ENCODE measurements around the gene LRRN2.
A peak's percentile ranks its signal among the peaks of the same experiment; 100 is the strongest.

LRRN2 gene

DNA sequence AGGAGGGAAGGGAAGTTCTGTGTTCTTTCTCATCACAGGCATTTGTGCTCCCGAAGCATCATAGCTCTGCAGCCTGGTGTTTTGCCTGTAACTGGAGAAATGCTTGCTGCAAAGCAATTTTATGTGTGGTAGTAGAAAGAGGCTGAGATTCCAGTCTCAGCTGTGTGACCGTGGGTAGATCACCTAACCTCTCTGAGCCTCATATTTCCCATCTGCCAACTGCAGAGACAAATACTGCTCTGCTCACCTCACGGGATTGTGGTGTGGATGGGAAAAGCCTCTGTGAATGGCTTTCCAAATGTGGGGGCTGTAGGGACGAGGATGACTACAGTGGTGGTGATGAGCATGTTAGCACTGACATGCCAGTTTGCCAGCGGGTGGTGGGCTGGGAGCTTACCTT is 85.3 kb downstream of the LRRN2 start:
- DNase-seq (ENCODE audit: low spot score) = no peak

DNA sequence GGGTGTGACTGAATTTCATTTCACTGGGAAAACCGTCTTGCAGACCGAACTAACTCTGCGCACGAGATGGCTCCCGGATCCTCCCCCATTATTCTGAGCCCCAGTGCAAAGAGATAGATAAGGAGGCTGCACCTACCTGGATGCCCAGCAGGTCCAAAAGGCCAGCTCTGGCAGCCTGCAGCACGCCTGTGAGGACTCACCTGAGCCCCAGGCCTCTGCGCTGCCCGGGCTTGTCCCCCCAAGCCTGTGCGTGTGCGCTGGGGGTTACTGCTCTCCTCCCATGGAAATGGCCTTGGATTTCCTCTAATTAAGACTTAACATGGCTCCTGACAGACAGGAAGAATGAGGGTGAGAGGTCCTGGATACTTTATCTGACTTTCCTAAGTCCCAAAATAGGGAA is 85.9 kb downstream of the LRRN2 start:
- DNase-seq (ENCODE audit: low spot score) = no peak

DNA sequence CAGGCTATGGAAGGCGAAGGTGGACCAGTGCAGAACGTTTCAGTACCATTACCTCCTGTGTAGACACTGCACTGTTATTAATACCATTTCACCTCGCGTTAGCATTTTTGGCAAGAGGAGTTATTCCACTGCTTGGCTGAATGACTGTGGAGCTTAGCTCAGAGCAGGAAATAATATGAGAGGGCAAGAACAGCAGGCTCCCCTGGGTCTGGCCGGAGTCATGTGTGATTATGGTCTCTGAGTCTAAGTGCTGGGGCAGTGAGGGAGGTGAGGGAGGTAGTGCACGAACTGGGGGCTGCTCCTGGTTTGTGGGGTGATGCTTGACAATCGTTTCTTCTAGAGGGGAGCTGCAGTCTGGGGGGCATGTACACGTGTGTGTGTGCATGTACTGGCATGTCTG is 86.4 kb downstream of the LRRN2 start:
- no peak for DNase-seq (ENCODE audit: low spot score)

DNA sequence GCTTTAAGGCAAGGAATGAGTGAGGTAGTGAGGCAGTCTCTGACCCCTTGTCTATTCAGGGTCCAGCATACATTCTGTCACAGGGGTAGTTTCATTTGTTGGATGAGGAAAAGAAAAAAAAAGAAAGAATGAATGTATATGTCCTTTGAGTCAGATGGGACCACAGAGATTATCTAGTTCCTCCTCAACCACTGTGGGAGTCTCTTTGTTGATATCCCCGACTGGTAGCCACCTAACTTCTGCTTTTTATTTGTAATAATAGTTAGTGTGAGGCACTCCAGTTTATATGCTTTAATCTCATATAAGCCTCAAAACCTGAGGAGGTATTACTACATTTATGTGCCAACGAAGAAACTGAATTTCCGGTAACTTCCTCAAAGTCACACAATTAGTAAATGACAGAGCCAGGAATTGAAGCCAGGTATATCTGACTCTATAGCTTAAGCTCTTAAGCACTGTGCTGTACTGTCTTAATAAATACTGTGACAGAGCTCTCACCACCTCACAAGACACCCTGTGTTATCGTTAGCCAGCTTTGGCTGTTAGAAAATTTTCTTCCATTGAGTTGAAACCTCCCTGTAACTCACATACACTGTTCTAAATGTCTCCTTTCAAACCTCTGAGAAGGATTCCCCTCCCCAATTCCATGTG is 87.1 kb downstream of the LRRN2 start:
- no peak for DNase-seq (ENCODE audit: low spot score)

DNA sequence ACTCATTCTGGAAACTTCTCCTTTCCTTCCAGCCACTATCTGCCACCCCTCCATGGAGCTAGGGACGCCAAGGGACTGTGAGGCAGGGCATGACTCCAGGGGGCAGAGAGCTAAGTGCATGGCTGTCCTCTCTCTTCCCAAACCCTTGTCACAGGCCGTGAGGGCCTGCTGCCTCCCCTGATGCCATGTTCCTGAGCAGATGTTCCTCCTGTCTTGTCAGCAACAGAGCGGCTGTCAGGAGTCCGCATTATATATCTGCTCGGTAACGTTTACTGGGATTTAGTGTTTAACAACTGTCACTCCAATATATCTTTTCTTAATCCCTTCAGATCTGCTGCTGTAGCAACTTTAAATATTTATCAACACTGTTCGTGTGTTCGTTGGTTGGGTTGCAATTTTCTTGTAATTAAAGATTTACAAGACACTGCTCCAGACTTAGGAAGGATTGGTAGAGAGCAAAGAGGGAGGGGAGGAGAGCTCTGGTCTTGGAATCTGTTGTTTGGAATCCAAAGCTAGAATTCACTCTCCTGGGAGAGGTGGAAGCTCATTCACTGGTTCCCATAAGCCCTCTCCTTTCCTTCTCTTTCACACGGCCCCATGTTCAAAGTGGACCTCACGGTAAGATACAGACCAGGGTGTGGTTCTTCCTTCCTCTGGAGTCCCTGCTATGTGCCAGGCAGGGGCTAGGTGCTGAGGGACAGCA is 93.1 kb downstream of the LRRN2 start:
- no peak for DNase-seq (ENCODE audit: low spot score)

DNA sequence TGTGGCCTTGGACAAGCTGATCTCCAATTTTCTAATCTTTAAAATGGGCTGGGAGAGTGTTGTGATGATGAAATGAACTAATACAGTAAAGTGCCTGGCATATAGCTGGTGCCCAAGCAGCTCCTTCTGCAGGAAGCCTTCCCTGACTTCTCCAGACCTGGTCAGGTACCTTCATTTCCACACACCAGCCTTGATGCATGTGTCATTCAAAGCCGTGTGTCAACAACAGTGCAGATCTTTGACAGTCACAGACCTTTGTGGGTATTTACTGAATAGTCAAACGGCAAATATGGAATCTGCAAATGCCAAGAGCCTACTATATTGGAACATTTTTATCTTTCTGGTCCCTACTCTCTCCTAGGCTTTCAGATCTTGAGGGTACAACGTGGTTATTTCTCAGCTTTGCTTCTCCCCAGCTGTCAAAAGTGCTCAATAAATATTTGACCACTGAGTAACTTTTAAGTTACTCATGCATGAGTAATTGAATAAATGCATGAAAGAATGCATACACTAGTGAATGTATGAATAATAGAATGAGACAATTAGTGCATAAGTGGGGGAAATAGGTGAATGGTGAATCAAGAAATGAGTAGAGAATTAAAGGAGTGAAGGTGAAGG is 94.0 kb downstream of the LRRN2 start:
- peak; percentile 18 for DNase-seq (ENCODE audit: low spot score)

DNA sequence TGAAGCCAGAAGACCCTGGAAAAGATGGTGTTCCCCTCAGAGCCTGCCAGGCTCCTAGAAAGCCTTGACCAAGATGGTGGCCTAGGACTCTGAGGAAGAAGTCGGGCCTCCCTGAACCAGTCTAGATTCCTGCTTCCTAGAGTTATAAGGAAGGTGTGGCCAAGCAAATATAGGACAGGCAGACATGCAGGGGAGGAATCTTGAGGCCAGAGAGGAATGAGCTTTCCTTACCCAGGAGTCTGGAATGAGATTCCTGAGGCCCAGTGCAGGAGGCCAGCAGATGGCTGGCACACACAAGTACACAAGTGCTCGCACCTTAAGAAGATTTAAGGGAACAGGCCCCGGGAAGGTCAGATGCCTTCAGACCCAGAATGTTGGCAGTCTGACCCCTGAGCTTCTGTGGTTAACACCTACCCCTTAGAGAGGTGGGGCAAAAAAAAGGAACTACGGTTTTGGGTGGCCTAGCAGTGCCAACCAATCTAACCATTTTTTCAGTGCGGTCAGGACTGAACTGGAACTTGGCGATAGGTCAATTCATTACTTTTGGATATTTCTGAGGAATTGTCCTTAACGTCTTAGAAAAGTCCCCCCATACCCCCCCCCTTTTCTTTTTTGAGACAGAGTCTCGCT is 96.0 kb downstream of the LRRN2 start:
- DNase-seq (ENCODE audit: low spot score) = no peak

DNA sequence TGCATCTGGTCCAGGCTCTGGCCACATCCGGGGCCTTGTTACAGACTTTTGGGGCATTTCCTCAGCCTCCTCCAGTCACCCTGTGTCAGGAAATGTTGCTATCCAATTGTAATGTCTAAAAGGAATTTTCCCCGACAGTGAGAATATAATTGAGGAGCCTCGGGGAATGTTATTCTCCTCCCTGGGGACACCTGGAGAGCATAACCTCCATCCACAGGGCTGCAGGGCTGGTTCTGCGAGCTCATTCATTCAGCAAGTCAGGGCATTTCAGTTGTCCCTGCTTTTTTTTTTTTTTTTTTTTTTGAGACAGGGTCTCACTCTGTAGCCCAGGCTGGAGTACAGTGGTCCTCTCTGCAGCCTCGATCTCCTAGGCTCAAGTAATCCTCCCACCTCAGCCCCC is 96.7 kb downstream of the LRRN2 start:
- no peak for DNase-seq (ENCODE audit: low spot score)

DNA sequence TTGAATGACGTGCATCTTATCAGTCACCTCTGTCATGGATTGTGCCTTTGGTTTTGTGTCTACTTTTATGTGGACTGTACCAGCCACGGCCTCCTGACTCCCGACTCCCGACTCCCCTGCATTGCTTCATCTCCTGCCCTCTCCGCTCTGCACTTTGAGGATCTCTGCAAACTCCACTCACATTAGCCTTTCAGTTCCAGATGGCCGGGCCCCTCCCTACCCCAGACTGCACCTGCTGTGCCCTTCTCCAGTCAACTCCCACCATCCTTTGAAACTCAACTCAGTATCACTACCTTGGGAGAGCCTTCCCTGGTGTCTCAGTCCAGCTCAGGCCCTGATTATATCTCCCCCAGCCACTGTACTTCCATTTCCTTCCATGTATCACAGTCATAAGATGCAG is 97.9 kb downstream of the LRRN2 start:
- DNase-seq (ENCODE audit: low spot score) = no peak

DNA sequence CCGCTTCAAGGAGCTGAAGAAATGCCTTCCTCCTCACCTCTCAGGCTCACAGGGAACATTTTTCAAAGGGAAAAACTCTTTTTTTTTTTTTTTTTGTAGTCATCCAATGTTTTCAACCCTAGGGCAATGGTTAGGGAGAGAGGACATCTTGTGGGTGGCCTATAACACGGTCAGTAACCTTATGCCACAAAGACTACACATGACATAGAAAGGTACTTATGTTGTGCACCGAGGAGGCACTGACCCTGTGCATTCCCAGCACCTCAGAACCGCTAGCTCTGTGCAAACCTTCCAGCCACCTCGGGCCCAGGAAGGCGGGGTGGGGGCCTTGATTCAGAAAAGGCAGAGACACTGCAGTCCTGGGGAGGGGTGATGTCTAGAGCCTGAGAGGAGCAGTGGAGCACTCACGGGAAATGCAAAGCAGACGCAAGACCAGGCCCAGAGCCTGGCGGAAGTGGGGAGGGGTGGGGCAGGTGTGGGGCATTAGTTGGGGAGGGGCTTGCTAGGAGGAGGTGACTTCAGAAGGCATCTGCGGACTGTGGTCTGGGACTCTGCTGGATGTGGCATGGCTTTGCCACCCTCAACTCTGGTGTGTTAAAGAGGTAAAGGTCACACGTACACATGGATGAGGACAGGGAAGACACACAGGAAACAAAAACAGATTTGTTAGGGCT is 100.7 kb downstream of the LRRN2 start:
- DNase-seq (ENCODE audit: low spot score) = no peak

DNA sequence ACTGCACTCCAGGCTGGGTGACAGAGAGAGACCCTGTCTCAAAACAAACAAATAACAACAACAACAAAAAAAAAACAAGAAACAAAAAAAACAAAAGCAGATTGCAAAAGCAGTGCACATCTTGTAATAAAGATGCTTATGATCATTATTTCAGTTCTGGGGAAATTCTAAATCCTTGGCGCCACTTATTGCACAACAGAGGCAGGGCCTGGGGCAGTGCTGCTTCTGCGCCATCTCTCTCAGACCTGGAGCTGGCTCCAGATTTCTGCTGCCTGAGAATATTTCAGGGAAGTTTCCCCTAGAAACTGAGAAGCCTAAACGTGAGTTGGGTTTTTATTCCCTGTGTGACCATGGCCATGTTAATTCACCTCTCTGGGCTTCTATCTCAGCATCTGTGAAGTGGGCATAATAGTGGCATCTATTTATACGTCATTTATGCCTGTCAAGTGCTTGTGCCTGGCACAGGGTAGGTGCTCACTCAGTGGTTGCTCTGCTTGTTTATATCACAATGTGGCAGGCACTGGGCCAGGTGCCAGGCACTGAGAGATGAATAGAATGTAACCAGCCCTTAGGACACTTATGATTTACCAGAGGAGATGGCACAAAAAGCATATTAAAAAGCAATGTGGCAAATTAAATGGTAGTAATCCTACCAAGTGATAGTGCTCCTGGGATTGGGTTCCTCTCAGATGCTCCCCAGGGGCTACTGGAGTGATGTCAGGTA is 101.5 kb downstream of the LRRN2 start:
- DNase-seq (ENCODE audit: low spot score) = no peak

DNA sequence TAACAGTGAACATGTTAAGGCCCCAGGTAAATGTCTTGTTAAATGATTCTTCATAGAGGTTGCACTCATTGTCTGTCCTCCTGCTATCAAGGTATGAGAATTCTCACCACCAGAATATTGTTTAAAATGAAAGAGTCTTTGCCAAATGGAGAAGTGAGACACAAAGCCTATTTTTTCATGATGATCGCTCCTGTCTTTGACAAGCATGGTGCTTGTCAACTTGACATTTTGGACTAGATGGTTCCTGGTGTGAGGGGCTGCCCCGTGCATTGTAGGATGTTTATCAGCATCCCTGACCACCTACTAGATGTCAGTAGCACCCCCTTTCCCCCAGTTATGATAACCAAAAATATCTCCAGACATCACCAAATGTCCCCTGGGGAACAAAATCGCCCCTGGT is 103.8 kb downstream of the LRRN2 start:
- DNase-seq (ENCODE audit: low spot score) = no peak

DNA sequence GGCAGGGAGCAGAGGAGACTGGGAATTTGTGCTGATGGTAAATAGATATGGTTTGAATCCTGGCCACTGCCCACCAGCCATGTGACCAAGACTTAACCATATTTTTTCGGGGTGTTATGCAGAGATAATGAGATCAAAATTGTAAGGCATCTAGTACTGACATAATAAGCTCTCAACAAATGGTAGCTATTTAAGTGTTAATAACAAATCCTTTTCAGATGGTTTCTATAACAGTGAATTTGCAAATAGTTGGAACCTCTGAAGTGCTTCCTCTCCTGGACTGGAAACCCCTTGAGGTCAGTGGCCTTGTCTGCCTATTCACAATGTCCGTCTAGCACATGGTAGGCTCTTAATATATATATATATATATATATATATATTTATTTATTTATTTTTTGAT is 104.7 kb downstream of the LRRN2 start:
- no peak for DNase-seq (ENCODE audit: low spot score)

DNA sequence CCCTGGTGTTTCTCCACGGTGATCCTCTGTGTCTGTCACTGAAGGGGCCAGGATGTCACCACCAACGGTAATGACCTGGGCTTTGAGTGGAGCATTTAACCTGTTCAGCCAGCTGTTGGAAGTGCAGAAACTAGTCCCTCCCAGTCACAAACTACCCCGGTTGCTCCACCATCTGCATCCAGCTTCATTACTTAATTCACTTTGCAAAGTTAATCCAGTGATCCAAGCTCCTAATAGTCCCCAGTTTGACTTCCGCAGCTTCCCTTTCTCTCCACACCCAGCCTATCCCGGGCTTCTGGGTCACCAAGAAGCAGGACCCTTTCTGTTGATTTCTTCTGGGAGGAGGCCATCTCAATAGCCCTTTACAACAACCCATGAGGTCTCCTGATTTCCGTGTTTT is 105.9 kb downstream of the LRRN2 start:
- no peak for DNase-seq (ENCODE audit: low spot score)

DNA sequence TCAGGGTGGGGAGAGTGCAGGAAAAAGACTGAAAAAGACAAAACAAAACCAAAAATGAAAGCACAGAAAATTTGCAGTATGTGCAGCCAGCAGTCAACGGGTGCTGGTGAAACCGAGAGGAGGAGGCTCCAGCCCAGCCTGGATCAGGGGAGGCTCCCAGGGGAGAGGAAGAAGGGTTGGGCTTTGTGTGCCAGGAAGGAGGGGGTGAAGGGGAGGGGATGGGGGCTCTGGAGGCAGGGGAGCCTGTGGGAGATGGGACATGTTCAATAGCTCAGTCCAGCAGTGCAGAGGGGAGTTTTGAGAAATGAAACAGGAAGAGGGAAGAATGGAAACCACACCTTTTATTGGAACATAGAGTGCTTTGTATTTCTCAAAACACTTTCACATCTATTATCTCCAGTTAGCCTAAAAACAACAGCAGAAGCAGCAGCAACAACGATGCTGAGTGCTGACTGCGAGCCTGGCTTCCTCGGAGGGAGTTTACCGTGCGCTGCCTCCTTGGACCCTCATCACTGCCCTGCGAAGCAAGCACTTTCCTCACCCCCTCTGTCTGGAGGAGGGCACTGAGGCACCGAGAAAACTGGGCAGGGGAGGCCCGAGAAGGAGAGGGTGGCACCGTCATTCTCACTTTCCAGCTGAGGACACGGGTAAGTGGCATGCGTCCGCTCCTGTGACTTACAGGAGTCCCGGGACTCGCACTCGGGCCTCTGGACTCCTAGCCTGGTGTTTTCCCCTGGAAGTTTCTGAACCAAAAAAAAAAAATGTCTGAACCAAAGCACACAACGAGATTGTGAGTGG is 106.5 kb downstream of the LRRN2 start:
- peak; percentile 29 for DNase-seq (ENCODE audit: low spot score)

DNA sequence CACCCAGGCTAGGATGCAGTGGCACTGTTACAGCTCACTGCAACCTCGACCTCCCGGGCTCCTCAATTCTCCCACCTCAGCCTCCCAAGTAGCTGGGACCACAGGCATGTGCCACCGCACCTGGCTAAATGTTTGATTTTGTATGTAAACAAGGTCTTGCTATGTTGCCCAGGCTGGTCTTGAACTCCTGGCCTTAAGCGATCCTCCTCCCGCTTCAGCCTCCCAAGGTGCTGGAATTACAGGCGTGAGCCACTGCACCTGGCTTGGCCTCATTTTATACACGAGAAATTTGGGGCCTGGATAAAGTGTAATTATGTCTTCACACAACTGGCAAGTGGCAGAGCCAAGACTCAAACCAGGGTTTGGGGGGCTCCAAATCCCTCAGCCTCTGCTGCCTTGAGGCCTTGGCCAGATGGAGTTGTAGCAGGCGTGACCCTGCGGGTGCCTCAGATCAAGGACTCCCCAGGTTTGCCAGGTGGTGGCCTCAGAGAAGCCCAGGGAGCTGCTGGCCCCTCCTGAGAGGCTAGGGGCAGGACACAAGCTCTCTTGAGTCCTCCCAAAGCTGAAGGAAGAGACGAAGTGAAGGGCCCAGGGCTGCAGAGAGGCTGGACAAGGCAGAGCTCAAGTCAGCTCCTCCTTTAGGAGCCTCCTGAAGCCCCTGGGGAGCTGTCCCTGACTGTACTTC is 107.6 kb downstream of the LRRN2 start:
- DNase-seq (ENCODE audit: low spot score) = no peak

DNA sequence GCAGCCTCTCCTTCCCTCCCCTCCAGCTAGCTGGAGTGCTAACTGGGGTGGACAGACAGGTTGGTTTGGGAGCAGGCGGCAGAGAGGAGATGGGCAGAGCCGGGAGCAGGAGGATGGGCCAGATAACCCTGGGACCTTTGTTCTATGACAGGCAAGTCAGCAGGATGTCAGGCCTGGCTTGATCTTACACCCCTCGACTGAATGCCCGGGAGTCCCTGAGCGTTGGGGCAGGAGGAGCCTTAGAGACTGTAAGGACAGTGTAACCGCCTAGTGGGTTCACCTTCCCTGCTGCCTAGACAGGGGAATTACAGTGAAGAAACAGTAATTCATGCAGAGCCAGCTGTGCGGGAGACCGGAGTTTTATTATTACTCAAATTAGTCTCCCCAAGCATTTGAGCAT is 109.1 kb downstream of the LRRN2 start:
- no peak for DNase-seq (ENCODE audit: low spot score)

DNA sequence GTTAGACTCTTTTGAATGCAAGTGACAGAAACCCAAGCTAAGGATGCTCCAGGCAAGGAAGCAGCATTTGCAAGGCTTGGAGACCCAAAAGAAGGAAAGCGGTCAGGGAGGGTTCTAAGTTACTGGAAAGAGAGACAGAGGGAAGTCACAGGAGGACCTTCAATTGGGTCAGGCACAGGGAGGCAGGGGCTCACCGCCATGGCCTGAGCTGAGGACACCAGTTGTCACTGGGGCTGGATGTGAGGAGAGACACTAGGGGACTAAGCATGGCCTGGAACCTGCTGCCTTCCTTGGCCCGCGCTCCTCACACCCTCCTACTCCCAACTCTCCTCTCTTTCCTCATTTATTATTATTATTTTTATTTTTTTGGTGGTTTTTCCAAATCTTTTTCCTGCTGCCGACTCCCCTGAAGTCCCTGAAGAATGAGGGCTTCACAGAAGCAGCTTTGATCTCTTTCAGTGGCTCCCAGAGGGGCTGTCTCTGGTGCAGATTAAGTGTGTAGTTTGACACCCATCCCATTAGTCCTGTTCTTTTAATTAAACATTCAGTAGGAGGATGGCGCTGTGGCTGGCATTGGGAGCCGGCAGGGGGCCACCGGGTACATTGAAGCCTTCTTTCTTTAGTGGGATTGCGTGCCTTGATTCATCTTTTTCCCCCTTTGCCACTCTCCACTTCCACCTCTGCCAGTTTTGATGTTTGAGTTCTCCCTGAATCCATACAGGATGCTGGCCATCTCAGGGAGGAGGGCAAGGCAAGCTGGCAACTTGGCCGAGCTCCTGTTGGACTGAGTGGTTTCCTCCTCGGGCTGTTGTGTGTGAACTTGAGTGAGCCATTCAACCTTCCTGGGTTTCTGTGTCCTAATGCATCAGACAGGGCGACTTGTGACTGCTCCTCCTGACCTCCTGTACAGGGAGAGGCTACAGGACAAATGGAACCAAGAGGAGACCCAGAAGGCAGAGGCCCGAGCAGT is 110.0 kb downstream of the LRRN2 start:
- DNase-seq (ENCODE audit: low spot score) = no peak

DNA sequence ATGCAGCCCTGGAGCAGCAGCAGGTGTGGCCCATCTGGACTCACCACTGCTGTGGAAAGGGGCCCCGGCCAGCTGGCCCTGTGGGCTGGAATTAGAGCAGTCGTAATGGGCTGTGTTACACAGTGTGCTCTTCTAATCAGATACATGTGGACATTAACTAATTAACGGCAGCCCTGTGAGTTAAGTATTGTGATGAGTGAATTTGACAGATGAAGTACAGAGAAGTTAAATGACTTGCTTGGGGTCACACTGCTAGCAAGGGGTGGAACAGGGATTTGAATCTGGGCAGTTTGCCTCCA is 110.7 kb downstream of the LRRN2 start:
- DNase-seq (ENCODE audit: low spot score) = no peak

Data from COLO829 (cell line).